Nephron progenitor cell (in vitro differentiated cells): ENCODE results near the gene KRTAP16-1.
"Not testable (repeated sequence)": the region's sequence is repeated elsewhere in the genome, so short reads cannot be mapped to it uniquely, and the experiment has no call there.

ENCODE experiments used
- DNase-seq: peaks from one replicate; pipeline ENCODE4 v3.0.0; 2021
- H3K27ac Mint-ChIP-seq: 2 replicates; pipeline ENCODE4 v1.8.0; 2021; ENCODE audit warnings: mild to moderate bottlenecking, moderate library complexity, mixed read lengths
- H3K27me3 Mint-ChIP-seq: 2 replicates; pipeline ENCODE4 v1.8.0; 2021; ENCODE audit warnings: mild to moderate bottlenecking, low read depth, mixed read lengths; ENCODE audit not compliant: poor library complexity
- H3K36me3 Mint-ChIP-seq: 2 replicates; pipeline ENCODE4 v1.8.0; 2021; ENCODE audit warnings: low read depth, mixed read lengths
- H3K4me1 Mint-ChIP-seq: 2 replicates; pipeline ENCODE4 v1.8.0; 2021; ENCODE audit warnings: mixed read lengths
- H3K4me3 Mint-ChIP-seq: 2 replicates; pipeline ENCODE4 v1.8.0; 2021; ENCODE audit warnings: mild to moderate bottlenecking, moderate library complexity, mixed read lengths
- H3K9me3 Mint-ChIP-seq: 2 replicates; pipeline ENCODE4 v1.8.0; 2021; ENCODE audit warnings: mild to moderate bottlenecking, moderate library complexity, mixed read lengths
- TF ChIP-seq, protein P1 (sequence below): fragments of 200-600 bp; sonication (generic); IDR thresholded peaks from 2 replicates; pipeline ENCODE4 v1.5.0; 2021; ENCODE audit warnings: antibody characterized with exemption

KRTAP16-1 gene

DNA sequence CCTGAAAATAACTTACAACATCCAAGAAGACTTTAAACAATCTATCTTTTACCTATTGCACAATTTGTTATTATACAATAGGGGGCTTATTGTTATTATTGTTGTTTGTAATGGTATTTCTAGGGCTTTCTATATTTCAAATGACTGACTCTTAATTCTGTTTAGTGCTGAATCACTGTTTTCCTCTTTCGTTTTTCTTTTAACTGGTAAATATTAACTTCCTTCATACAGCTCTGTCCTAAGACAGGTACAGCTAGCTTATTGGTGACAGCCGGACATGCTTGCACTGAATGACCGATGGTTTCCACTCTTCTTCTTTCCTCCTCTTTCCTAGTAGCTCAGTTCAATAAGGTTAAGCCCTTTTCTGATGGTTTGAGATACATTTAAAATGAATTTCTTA is 22.1 kb downstream of the KRTAP16-1 start:
- no peak overlapping the region for H3K4me3 Mint-ChIP-seq
- DNase-seq = no peak
- H3K4me1 Mint-ChIP-seq = no peaks in the 10 kb centered on the region
- TF ChIP-seq, protein P1, sequence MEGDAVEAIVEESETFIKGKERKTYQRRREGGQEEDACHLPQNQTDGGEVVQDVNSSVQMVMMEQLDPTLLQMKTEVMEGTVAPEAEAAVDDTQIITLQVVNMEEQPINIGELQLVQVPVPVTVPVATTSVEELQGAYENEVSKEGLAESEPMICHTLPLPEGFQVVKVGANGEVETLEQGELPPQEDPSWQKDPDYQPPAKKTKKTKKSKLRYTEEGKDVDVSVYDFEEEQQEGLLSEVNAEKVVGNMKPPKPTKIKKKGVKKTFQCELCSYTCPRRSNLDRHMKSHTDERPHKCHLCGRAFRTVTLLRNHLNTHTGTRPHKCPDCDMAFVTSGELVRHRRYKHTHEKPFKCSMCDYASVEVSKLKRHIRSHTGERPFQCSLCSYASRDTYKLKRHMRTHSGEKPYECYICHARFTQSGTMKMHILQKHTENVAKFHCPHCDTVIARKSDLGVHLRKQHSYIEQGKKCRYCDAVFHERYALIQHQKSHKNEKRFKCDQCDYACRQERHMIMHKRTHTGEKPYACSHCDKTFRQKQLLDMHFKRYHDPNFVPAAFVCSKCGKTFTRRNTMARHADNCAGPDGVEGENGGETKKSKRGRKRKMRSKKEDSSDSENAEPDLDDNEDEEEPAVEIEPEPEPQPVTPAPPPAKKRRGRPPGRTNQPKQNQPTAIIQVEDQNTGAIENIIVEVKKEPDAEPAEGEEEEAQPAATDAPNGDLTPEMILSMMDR = no peak
- H3K27me3 Mint-ChIP-seq = peaks cover 10% of the 10 kb centered on the region
- H3K9me3 Mint-ChIP-seq = no peaks in the 10 kb centered on the region
- no peak overlapping the region for H3K27ac Mint-ChIP-seq
- H3K36me3 Mint-ChIP-seq = no peaks in the 10 kb centered on the region

DNA sequence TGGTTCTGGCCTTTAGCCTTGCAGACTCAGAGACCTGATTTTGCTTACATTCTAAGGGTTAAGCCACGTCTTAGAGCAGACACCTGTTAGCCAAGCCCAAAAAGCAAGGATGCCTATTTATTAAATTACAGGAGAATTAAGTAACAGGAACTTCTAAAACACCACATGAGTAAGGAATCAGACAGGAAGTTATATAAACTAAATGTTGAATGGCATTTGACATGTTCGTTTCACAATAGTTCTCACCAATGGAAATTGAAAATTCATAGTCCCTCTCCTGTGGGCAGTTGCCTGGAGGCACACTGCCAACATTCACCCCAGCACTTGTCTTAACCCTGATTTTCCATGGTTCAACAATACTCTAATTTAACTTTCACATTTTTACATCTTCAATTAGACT is 24.6 kb downstream of the KRTAP16-1 start:
- Mint-ChIP-seq H3K27me3 (peaks cover 8% of the 10 kb centered on the region), H3K9me3 (no peaks in the 10 kb centered on the region), H3K27ac (no peak overlapping the region), H3K4me3 (no peak overlapping the region), H3K36me3 (no peaks in the 10 kb centered on the region), H3K4me1 (no peaks in the 10 kb centered on the region)
- TF ChIP-seq, protein P1 = no peak
- DNase-seq = no peak

DNA sequence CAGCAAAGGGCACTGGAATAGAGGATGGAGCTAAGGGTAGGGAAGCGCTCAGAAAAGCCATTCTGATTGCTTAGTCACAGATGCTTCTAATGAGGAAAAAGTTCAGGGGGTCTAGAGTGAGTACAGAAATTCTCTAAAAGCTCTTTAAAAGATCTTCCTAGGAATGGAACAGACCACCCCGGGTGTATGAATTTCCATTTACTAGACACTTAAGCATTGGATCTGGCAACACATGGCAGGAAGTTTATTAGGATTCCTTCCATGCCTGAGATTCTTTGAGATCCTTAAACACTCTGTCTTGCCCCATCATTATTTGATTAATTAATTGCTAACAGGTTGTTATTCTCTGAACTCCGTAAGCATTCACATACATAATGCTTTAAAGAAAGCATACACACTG is 25.1 kb downstream of the KRTAP16-1 start:
- Mint-ChIP-seq H3K36me3 (no peaks in the 10 kb centered on the region), H3K27ac (no peak overlapping the region), H3K27me3 (peaks cover 8% of the 10 kb centered on the region), H3K9me3 (no peaks in the 10 kb centered on the region), H3K4me1 (no peaks in the 10 kb centered on the region), H3K4me3 (no peak overlapping the region)
- DNase-seq = no peak
- TF ChIP-seq, protein P1 = no peak

DNA sequence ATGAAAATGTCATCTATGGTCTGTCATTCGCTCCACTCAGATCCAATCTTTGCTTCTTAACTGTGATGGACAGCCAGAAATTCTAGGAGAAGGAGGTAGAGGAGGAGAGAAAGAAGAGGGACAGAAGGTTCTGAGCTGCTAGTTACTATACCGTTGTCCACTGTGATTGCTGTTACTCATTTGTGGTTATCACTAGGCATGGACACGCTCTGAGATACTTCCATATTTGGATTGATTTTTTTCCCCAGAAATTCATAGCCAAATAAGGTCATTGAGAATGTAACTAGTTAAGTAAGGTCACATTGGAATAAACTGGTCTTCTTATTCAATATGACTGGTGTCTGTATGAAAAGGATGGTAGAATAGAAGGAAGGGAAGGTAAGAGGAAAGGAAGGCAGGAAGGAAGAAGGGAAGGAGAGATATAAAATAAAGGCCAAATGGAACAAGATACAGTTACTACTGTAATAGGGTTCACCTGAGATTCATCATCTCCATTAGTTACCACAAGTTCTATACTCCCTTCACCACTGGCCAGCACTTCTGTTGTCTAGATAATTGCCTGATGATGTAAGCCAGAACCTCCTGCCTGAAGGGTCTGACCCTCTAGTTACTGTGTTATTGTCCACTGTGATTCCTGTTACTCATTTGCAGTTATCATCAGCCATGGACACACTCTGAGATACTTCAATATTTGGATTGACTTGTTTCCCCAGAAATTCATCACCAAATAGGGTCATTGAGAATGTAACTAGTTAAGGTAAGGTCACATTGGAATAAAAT is 30.7 kb downstream of the KRTAP16-1 start:
- H3K27ac Mint-ChIP-seq = no peak overlapping the region
- H3K36me3 Mint-ChIP-seq = no peaks in the 10 kb centered on the region
- TF ChIP-seq, protein P1 = no peak
- no peak overlapping the region for H3K4me3 Mint-ChIP-seq
- DNase-seq = no peak
- H3K9me3 Mint-ChIP-seq = no peaks in the 10 kb centered on the region
- no peaks in the 10 kb centered on the region for H3K4me1 Mint-ChIP-seq
- peaks cover 16% of the 10 kb centered on the region for H3K27me3 Mint-ChIP-seq

- not testable (repeated sequence) for H3K27ac Mint-ChIP-seq, H3K9me3 Mint-ChIP-seq, H3K36me3 Mint-ChIP-seq, H3K4me1 Mint-ChIP-seq, DNase-seq, H3K4me3 Mint-ChIP-seq
- H3K27me3 Mint-ChIP-seq = peaks cover 16% of the 10 kb centered on the region
Measured at GRCh38 chr17:41275648-41276190, 33.4 kb downstream of the KRTAP16-1 start, which contains the start of gene KRTAP9-7. Gene KRTAP9-7, plus strand, starts transcription at chr17:41275698. Its CDS starts 0 bp downstream, at chr17:41275698.

GRCh38 chr17:41271858-41272257 is 37.3 kb downstream of the KRTAP16-1 start:
- TF ChIP-seq, protein P1 = no peak
- H3K4me1 Mint-ChIP-seq = no peaks in the 10 kb centered on the region
- no peak overlapping the region for H3K27ac Mint-ChIP-seq
- H3K27me3 Mint-ChIP-seq = peaks cover 5% of the 10 kb centered on the region
- H3K36me3 Mint-ChIP-seq = no peaks in the 10 kb centered on the region
- DNase-seq = no peak
- H3K9me3 Mint-ChIP-seq = no peaks in the 10 kb centered on the region
- H3K4me3 Mint-ChIP-seq = no peak overlapping the region

DNA sequence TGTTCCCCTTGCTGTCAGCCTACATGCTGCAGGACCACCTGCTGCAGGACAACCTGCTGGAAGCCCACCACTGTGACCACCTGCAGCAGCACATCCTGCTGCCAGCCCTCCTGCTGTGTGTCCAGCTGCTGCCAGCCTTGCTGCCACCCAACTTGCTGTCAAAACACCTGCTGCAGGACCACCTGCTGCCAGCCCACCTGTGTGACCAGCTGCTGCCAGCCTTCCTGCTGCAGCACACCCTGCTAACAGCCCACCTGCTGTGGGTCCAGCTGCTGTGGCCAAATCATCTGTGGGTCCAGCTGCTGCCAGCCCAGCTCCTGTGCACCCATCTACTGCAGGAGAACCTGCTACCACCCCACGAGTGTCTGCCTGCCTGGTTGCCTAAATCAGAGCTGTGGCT is 37.8 kb downstream of the KRTAP16-1 start:
- not testable (repeated sequence) for H3K27me3 Mint-ChIP-seq, H3K36me3 Mint-ChIP-seq, H3K9me3 Mint-ChIP-seq, H3K4me1 Mint-ChIP-seq, DNase-seq, H3K4me3 Mint-ChIP-seq, H3K27ac Mint-ChIP-seq
